Measurements from ENCODE around the gene SSTR3. TPM values are rescaled to one million over a fixed set of nuclear protein-coding genes. Genes with fewer than 3 reads are reported as not detected.

The SSTR3 gene
- total RNA-seq, 1 experiment from 2014 or later: not detected

- ChIA-PET POLR2A (interaction anchor here (0.6 kb wide), 1 partner anchor 232 kb away, joined by 3 read pairs; no protein-coding TSS in a partner anchor), CTCF (interaction anchor here (0.6 to 1.8 kb wide), 4 partner anchors 9 to 156 kb away, joined by 3 to 5 read pairs (median 4); no protein-coding TSS in a partner anchor)
- intact Hi-C loops (cut with micrococcal nuclease): no loop called here
- Mint-ChIP-seq H3K27ac (ENCODE audit: low read depth, unreplicated experiment) (no peak overlapping the region), H3K4me3 (ENCODE audit: unreplicated experiment) (no peak overlapping the region), H3K9me3 (ENCODE audit: unreplicated experiment) (peaks cover 28% of the 10 kb centered on the region), H3K27me3 (ENCODE audit: insufficient read depth, unreplicated experiment) (peaks cover 33% of the 10 kb centered on the region), H3K4me1 (ENCODE audit: insufficient read depth, unreplicated experiment) (no peaks in the 10 kb centered on the region), H3K36me3 (ENCODE audit: insufficient read depth, unreplicated experiment) (no peaks in the 10 kb centered on the region)
- DNase-seq (ENCODE audit: unreplicated experiment): no peak
- no TSS peak for BruUV-seq (replicated peaks)
- TF ChIP-seq CTCF (IDR thresholded peaks at IDR 0.05; ENCODE audit: unreplicated experiment): no peak
These were observed 56.3 kb downstream of the SSTR3 start for GRCh38 chr22:37155971-37156370.

- Mint-ChIP-seq H3K4me1 (ENCODE audit: insufficient read depth, unreplicated experiment) (no peaks in the 10 kb centered on the region), H3K4me3 (ENCODE audit: unreplicated experiment) (no peak overlapping the region), H3K9me3 (ENCODE audit: unreplicated experiment) (peaks cover 35% of the 10 kb centered on the region), H3K27me3 (ENCODE audit: insufficient read depth, unreplicated experiment) (peaks cover 31% of the 10 kb centered on the region), H3K36me3 (ENCODE audit: insufficient read depth, unreplicated experiment) (no peaks in the 10 kb centered on the region), H3K27ac (ENCODE audit: low read depth, unreplicated experiment) (no peak overlapping the region)
- ChIA-PET CTCF (interaction anchor here (0.6 to 1.8 kb wide), 3 partner anchors 10 to 44 kb away, joined by 3 to 5 read pairs (median 4); no protein-coding TSS in a partner anchor), POLR2A (no interaction called here)
- BruUV-seq (replicated peaks): no TSS peak
- intact Hi-C loops (cut with micrococcal nuclease): no loop called here
- TF ChIP-seq CTCF (IDR thresholded peaks at IDR 0.05; ENCODE audit: unreplicated experiment): no peak
- DNase-seq (ENCODE audit: unreplicated experiment): no peak
These were observed 57.2 kb downstream of the SSTR3 start for GRCh38 chr22:37154925-37155712.

Other genes starting within 250 kb of the SSTR3 start
- gene TST, start 193.0 kb downstream of the SSTR3 start, total RNA-seq (2022): 16.2 and 16.4 TPM in 2 replicates
- gene MPST, start 192.7 kb downstream of the SSTR3 start, total RNA-seq (2022): 40.7 and 51.2 TPM in 2 replicates
- gene KCTD17, start 160.7 kb downstream of the SSTR3 start, total RNA-seq (2022): 11.7 and 12.8 TPM in 2 replicates
- gene TMPRSS6, start 102.8 kb downstream of the SSTR3 start, total RNA-seq (2022): not detected in 2 replicates
- gene IL2RB, start 62.6 kb downstream of the SSTR3 start, total RNA-seq (2022): not detected in 2 replicates
- 6.6 and 11.6 TPM in 2 replicates for gene C1QTNF6, start 24.2 kb downstream of the SSTR3 start, total RNA-seq (2022)
- gene RAC2, start 31.8 kb upstream of the SSTR3 start, total RNA-seq (2022): 42.4 and 52.6 TPM in 2 replicates
- 0.22 TPM in 1 of 2 replicates, not detected in the other for gene CYTH4, start 70.0 kb upstream of the SSTR3 start, total RNA-seq (2022)
- 4.2 and 5.1 TPM in 2 replicates for gene ELFN2, start 215.0 kb upstream of the SSTR3 start, total RNA-seq (2022)

All from MCF 10A (cell line).